Parathyroid adenoma (tissue), 2 donors: ENCODE measurements around the gene DISC1.

Source experiments
- H2AFZ ChIP-seq: fragments of 300-600 bp; sonication (generic); one replicate; pipeline ENCODE4 v1.7.0; 2017; ENCODE audit warnings: antibody characterized with exemption, mild to moderate bottlenecking
- H3K27ac ChIP-seq: fragments of 300-600 bp; sonication (generic); one replicate; pipeline ENCODE4 v1.7.0; 2017
- H3K27me3 ChIP-seq: fragments of 300-600 bp; sonication (generic); one replicate; pipeline ENCODE4 v1.7.0; 2017; ENCODE audit warnings: low read length; ENCODE audit not compliant: control insufficient read depth, insufficient read depth
- H3K36me3 ChIP-seq: fragments of 300-600 bp; sonication (generic); one replicate; pipeline ENCODE4 v1.7.0; 2017; ENCODE audit warnings: low read length; ENCODE audit not compliant: control insufficient read depth, insufficient read depth
- H3K4me1 ChIP-seq: fragments of 300-600 bp; sonication (generic); one replicate; pipeline ENCODE4 v1.7.0; 2017; ENCODE audit warnings: control low read depth
- H3K4me2 ChIP-seq: fragments of 300-600 bp; sonication (generic); one replicate; pipeline ENCODE4 v1.7.0; 2017; ENCODE audit warnings: low read length
- H3K4me3 ChIP-seq: fragments of 300-600 bp; sonication (generic); one replicate; pipeline ENCODE4 v1.7.0; 2017; ENCODE audit warnings: low read depth, low read length
- H3K79me2 ChIP-seq: fragments of 300-600 bp; sonication (generic); one replicate; pipeline ENCODE4 v1.7.0; 2017; ENCODE audit warnings: control low read depth
- H3K9ac ChIP-seq: fragments of 300-600 bp; sonication (generic); one replicate; pipeline ENCODE4 v1.7.0; 2017; ENCODE audit warnings: mild to moderate bottlenecking
- H3K9me3 ChIP-seq: fragments of 300-600 bp; sonication (generic); one replicate; pipeline ENCODE4 v1.7.0; 2017; ENCODE audit warnings: low read length; ENCODE audit not compliant: control insufficient read depth
- CTCF ChIP-seq: fragments of 300-600 bp; sonication (generic); IDR thresholded peaks from one replicate; pipeline ENCODE4 v1.7.0; 2017; ENCODE audit warnings: antibody characterized with exemption, mild to moderate bottlenecking
- donor health status: primary hyperparathyroidism.

Gene DISC1

DNA sequence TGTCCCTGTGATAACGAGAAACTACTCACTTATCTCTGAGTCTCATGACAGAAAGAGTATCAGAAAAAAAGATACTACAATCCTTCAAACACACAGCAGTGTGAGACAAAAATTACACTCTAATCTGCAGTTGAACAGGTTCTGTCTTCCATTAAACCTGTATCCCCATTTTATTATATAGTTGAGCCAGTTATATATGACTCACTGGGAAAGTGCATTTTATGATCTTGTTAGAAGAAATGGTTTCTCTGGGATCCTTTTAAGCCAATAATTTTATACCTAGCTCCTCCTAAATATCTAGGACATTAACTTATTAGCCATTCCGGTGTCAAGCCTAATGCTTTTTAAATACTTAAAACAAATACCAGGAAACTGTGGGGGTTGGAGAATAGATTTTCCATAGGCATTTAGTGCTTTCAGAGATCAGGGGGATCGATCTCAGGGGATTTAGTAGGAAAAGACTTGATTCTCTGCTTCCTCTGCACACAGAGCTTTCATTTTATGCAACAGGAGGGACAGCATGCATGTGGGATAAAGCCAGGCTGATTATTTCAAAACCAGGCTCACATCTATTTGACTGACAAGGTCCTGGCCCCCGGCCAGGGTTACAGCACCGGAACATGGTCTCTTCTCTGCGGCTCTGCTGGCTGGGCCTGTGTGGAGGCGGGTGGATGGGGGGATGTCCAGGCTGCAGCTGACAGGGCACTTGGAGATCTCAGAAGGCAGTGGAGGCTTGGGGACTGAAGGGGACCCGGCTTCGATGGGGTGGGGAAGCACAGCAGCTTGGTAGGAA is 310.6 kb downstream of the DISC1 start:
- H3K4me3 ChIP-seq: no peak overlapping the region
- no peak overlapping the region for H2AFZ ChIP-seq
- no peaks in the 10 kb centered on the region for H3K79me2 ChIP-seq
- H3K4me2 ChIP-seq: no peak overlapping the region
- no peaks in the 10 kb centered on the region for H3K9me3 ChIP-seq
- TF ChIP-seq CTCF: no peak
- H3K27ac ChIP-seq: no peak overlapping the region
- no peaks in the 10 kb centered on the region for H3K4me1 ChIP-seq
- H3K9ac ChIP-seq: no peak overlapping the region
- no peaks in the 10 kb centered on the region for H3K27me3 ChIP-seq
- H3K36me3 ChIP-seq: no peaks in the 10 kb centered on the region

- H3K4me2 ChIP-seq: no peak overlapping the region
- no peaks in the 10 kb centered on the region for H3K4me1 ChIP-seq
- no peak overlapping the region for H3K27ac ChIP-seq
- H3K9me3 ChIP-seq: no peaks in the 10 kb centered on the region
- H3K27me3 ChIP-seq: no peaks in the 10 kb centered on the region
- H3K9ac ChIP-seq: no peak overlapping the region
- TF ChIP-seq CTCF: no peak
- H3K4me3 ChIP-seq: no peak overlapping the region
- no peaks in the 10 kb centered on the region for H3K36me3 ChIP-seq
- no peak overlapping the region for H2AFZ ChIP-seq
- no peaks in the 10 kb centered on the region for H3K79me2 ChIP-seq
Measured at GRCh38 chr1:231938211-231938610, 311.6 kb downstream of the DISC1 start.

DNA sequence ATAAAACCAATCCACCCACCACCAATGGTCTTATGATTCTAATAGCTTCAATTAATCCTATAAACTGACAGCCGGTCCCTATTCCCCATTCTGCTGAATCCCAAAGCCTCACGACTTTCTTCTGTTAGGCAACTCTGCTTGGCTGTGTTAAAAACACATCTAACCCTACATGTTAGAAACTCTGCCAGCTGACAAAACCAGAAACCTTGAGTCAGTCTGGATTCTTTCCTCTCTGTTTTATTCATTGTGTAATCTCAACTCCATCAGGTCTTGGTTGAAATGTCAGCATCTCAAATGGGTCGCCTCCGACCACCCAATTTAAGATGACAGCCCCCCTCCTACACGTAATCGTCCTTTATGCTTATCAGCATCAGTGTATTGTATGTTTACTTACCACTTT is 312.1 kb downstream of the DISC1 start:
- no peak for TF ChIP-seq CTCF
- Histone ChIP-seq H3K27ac (no peak overlapping the region), H3K9ac (no peak overlapping the region), H3K36me3 (no peaks in the 10 kb centered on the region), H3K4me1 (no peaks in the 10 kb centered on the region), H3K4me3 (no peak overlapping the region), H3K9me3 (no peaks in the 10 kb centered on the region), H3K4me2 (no peak overlapping the region), H3K79me2 (no peaks in the 10 kb centered on the region), H2AFZ (no peak overlapping the region), H3K27me3 (no peaks in the 10 kb centered on the region)

- H3K4me3 ChIP-seq: no peak overlapping the region
- no peak for TF ChIP-seq CTCF
- H3K36me3 ChIP-seq: no peaks in the 10 kb centered on the region
- no peaks in the 10 kb centered on the region for H3K4me1 ChIP-seq
- H3K27me3 ChIP-seq: no peaks in the 10 kb centered on the region
- no peak overlapping the region for H3K27ac ChIP-seq
- H2AFZ ChIP-seq: no peak overlapping the region
- no peak overlapping the region for H3K4me2 ChIP-seq
- no peaks in the 10 kb centered on the region for H3K79me2 ChIP-seq
- H3K9ac ChIP-seq: no peak overlapping the region
- no peaks in the 10 kb centered on the region for H3K9me3 ChIP-seq
Measured at GRCh38 chr1:231939118-231939517, 312.5 kb downstream of the DISC1 start.

DNA sequence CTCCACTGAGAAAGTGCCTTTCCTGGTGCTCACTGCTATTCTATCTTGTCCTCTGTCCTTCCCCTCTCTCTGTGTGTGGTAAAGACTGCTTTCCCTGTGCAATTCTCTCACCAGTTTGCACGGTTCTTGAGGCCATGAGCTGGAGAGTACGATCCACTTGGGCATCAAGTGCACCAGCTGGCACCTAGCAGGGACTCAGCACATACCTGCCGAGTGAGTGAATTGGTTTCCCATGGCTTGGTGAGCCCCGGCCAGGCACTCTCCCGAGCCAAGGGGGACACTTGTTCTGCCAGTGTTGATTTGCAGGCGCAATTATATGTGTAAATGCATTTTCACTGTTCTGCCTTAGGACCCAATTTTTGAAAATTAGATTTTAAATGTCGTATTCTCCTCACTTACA is 313.5 kb downstream of the DISC1 start:
- H3K4me2 ChIP-seq: no peak overlapping the region
- H3K36me3 ChIP-seq: no peaks in the 10 kb centered on the region
- no peak overlapping the region for H3K4me3 ChIP-seq
- H2AFZ ChIP-seq: no peak overlapping the region
- H3K27ac ChIP-seq: no peak overlapping the region
- no peaks in the 10 kb centered on the region for H3K9me3 ChIP-seq
- no peaks in the 10 kb centered on the region for H3K27me3 ChIP-seq
- H3K9ac ChIP-seq: no peak overlapping the region
- no peak for TF ChIP-seq CTCF
- no peaks in the 10 kb centered on the region for H3K79me2 ChIP-seq
- H3K4me1 ChIP-seq: no peaks in the 10 kb centered on the region
